Astrocyte of the cerebellum (primary cell): ENCODE results near the gene MAP2K6.

Experiments used
- DNase-seq: peaks from one replicate; pipeline ENCODE4 v3.0.0-alpha.2; 2011; ENCODE audit warnings: low read depth
- H3K4me3 ChIP-seq: 2 replicates; pipeline ENCODE4 v1.5.1; 2011; ENCODE audit warnings: mild to moderate bottlenecking, low read depth, low read length, moderate library complexity
- CTCF ChIP-seq: IDR thresholded peaks from 2 replicates; pipeline ENCODE4 v1.5.1; 2012; ENCODE audit warnings: low read length, low read depth, moderate library complexity, mild to moderate bottlenecking; ENCODE audit errors: missing control alignments
- in situ Hi-C: cut with HindIII; loops from 2 replicates; pipeline ENCODE4 v1.10.0; 2017; ENCODE audit warnings: low sequenced_read_pairs

Gene MAP2K6

GRCh38 chr17:69411766-69412165 is 2.7 kb upstream of the MAP2K6 start:
- H3K4me3 ChIP-seq: no peak overlapping the region
- in situ Hi-C loops: no loop called here
- no peak for TF ChIP-seq CTCF
- DNase-seq: no peak

GRCh38 chr17:69412251-69412671 is 2.2 kb upstream of the MAP2K6 start:
- no peak overlapping the region for H3K4me3 ChIP-seq
- in situ Hi-C loops: no loop called here
- TF ChIP-seq CTCF: no peak
- no peak for DNase-seq

- no peak for TF ChIP-seq CTCF
- DNase-seq: no peak
- H3K4me3 ChIP-seq: peak overlapping the region; percentile 49
- in situ Hi-C loops: no loop called here
These were observed 934 bp downstream of the MAP2K6 start for GRCh38 chr17:69415431-69415830.

- in situ Hi-C loops: no loop called here
- TF ChIP-seq CTCF: no peak
- no peak overlapping the region for H3K4me3 ChIP-seq
- DNase-seq: no peak
These were observed 3.3 kb downstream of the MAP2K6 start for GRCh38 chr17:69417545-69418483.

GRCh38 chr17:69418535-69418934 is 4.0 kb downstream of the MAP2K6 start:
- in situ Hi-C loops: no loop called here
- TF ChIP-seq CTCF: no peak
- no peak for DNase-seq
- H3K4me3 ChIP-seq: no peak overlapping the region

GRCh38 chr17:69423450-69423849 is 9.0 kb downstream of the MAP2K6 start:
- no peak for TF ChIP-seq CTCF
- no peak for DNase-seq
- no peak overlapping the region for H3K4me3 ChIP-seq
- in situ Hi-C loops: no loop called here
